Type B pancreatic cell (in vitro differentiated cells): ENCODE measurements around the gene PPIF. TPM values are rescaled to one million over a fixed set of nuclear protein-coding genes. Genes with fewer than 3 reads are reported as not detected.

Source experiments
- DNase-seq: peaks from one replicate; pipeline ENCODE4 v3.0.0; 2021; ENCODE audit warnings: mixed read lengths; ENCODE audit not compliant: unreplicated experiment; ENCODE audit errors: extremely low spot score
- H3K27ac Mint-ChIP-seq: 2 replicates; pipeline ENCODE4 v1.8.0; 2021; ENCODE audit warnings: mild to moderate bottlenecking, mixed read lengths
- H3K27me3 Mint-ChIP-seq: 2 replicates; pipeline ENCODE4 v1.8.0; 2021; ENCODE audit warnings: mixed read lengths
- H3K36me3 Mint-ChIP-seq: 2 replicates; pipeline ENCODE4 v1.8.0; 2021; ENCODE audit warnings: mixed read lengths
- H3K4me1 Mint-ChIP-seq: one replicate; pipeline ENCODE4 v1.8.0; 2021; ENCODE audit warnings: mixed read lengths; ENCODE audit not compliant: unreplicated experiment
- H3K4me3 Mint-ChIP-seq: 2 replicates; pipeline ENCODE4 v1.8.0; 2021; ENCODE audit warnings: mild to moderate bottlenecking, mixed read lengths
- H3K9me3 Mint-ChIP-seq: 2 replicates; pipeline ENCODE4 v1.8.0; 2021; ENCODE audit warnings: mixed read lengths
- CTCF ChIP-seq: fragments of 200-600 bp; sonication (generic); conservative IDR thresholded peaks from 2 replicates; pipeline ENCODE4 v1.5.0; 2021; ENCODE audit warnings: antibody characterized with exemption, mild to moderate bottlenecking
- total RNA-seq: library from RNA; stranded (reverse); gene quantifications from 2 replicates; pipeline ENCODE4 v1.2.1, GENCODE V29; 2021; ENCODE audit warnings: low replicate concordance

PPIF gene
- total RNA-seq, 1 donor from 2014 or later, result 67.5 TPM

DNA sequence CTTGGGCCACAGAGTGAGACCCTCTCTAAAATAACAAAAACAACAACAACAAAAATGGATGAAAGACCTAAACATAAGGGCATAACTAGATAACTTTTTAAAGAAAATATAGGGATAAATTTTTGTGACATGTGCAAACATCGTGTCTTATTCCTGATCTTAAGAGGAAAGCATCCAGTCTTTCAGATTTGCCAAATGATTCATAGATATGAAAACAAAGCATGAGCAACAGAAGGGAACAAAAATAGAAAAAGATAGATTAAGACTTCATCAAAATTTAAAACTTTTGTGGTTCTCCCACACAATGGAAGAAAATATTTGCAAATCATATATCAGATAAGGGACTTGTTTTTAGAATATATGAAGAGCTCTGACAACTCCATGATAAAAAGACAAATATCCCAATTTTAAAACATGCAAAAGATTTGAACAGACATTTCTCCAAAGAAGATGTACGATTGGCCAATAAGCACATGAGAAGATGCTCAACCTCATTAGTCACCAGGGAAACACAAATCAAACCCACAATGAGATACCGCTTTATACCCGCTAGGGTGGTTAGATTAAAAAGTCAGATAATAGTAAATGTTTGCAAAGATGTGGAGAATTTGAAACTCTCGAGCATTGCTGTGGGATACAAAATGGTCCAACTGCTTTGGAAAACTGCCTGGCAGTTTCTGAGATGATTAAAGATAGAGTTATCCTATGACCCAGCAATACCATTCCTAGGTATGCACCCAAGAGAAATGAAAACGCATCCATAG lies 20.3 kb downstream of the PPIF start:
- Mint-ChIP-seq H3K4me3 (no peak overlapping the region), H3K27me3 (no peaks in the 10 kb centered on the region), H3K27ac (no peak overlapping the region), H3K9me3 (peaks cover 9% of the 10 kb centered on the region), H3K36me3 (no peaks in the 10 kb centered on the region), H3K4me1 (no peaks in the 10 kb centered on the region)
- DNase-seq, result no peak
- no peak for TF ChIP-seq CTCF

DNA sequence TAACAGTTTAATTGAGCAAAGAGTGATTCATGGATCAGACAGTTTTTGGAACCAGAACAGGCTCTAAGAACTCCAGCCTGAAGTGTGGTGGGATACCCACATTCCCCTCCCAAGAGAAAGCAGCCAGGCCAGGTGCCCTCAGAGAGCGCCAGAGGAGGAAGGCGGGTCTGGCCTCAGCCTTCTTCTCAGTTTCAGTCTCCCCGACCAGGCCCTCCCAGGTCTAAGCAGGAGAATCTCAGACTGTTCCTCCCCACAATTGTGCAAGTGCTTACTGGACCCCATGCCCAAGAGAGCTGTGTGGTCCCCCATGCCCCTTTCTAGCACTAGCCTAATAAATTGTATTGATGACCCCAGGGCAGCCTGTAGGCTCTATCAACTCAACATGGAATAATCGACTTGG lies 25.6 kb downstream of the PPIF start:
- Mint-ChIP-seq H3K27me3 (no peaks in the 10 kb centered on the region), H3K27ac (no peak overlapping the region), H3K4me1 (peaks cover 9% of the 10 kb centered on the region), H3K4me3 (no peak overlapping the region), H3K9me3 (no peaks in the 10 kb centered on the region), H3K36me3 (no peaks in the 10 kb centered on the region)
- DNase-seq, result no peak
- no peak for TF ChIP-seq CTCF

GRCh38 chr10:79374312-79375191 lies 27.3 kb downstream of the PPIF start:
- Mint-ChIP-seq H3K36me3 (no peaks in the 10 kb centered on the region), H3K9me3 (no peaks in the 10 kb centered on the region), H3K27ac (peak overlapping the region; percentile 81), H3K27me3 (no peaks in the 10 kb centered on the region), H3K4me3 (no peak overlapping the region), H3K4me1 (peaks cover 9% of the 10 kb centered on the region)
- peak; percentile 87 for DNase-seq
- peak; percentile 98 for TF ChIP-seq CTCF

DNA sequence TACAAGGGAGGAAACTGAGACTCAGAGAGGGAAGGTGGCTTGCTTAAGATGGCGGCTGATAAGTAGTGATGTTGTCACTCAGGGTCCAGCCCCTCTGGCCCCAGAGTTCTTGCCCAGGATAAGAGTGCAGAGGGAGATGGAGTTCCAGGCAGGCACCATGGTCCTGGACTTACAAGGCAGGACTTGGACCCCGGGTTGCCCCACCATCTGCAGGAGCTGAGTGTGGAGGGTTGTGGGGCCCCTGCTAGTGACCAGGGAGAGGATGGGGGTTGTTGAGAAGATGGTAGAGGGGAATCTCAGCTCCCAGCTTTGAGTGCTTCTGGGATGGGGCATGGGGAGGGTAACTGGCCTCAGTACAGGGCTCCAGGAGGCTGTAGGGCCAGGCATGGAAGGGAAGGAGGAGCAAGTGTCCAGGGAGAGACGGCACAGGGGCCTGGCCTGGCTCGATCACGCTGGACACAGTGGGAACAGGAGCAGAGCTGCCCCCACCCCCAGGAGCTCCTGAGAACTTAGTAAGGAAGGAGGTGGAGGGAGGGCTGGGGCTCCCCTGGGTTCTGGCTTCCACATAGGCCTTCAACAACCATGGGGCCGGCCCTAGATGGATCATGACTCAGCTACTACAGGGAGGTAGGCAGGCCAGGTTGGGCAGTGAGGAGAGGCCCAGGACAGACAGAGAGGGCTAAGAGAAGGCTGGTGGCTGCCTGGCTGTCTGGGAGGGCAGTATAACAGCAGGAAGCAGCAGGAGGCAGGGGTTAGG lies 28.2 kb downstream of the PPIF start:
- H3K27ac Mint-ChIP-seq, result no peak overlapping the region
- H3K9me3 Mint-ChIP-seq, result no peaks in the 10 kb centered on the region

More for the DNA sequence above, 28.2 kb downstream of the PPIF start:
- Mint-ChIP-seq H3K27me3 (no peaks in the 10 kb centered on the region), H3K4me3 (no peak overlapping the region), H3K36me3 (no peaks in the 10 kb centered on the region), H3K4me1 (peaks cover 9% of the 10 kb centered on the region)
- DNase-seq, result peak; percentile 63
- TF ChIP-seq CTCF, result no peak
